Central memory CD8-positive, alpha-beta T cell (primary cell): ENCODE data around the gene CPSF7.
"Not testable (repeated sequence)": the region's sequence is repeated elsewhere in the genome, so short reads cannot be mapped to it uniquely, and the experiment has no call there.

Experiments used
- ATAC-seq: fragments of 150-1000 bp; cut with Tn5 transposase; replicated peaks from 2 replicates; pipeline ENCODE4 v1.10.0; 2022; ENCODE audit warnings: mild to moderate bottlenecking, moderate FRiP score, moderate number of reproducible peaks; ENCODE audit not compliant: poor library complexity, severe bottlenecking; ENCODE audit errors: extremely low read depth
- DNase-seq, 2 donors: peaks; one replicate each; pipeline ENCODE4 v3.0.0; 2021; ENCODE audit warnings: low spot score in 2 of 2
- H3K27ac Mint-ChIP-seq: one replicate; pipeline ENCODE4 v1.8.0; 2022; ENCODE audit warnings: low read depth, mild to moderate bottlenecking, moderate library complexity, mixed read lengths
- H3K27me3 Mint-ChIP-seq: one replicate; pipeline ENCODE4 v1.8.0; 2022; ENCODE audit warnings: mixed read lengths
- H3K36me3 Mint-ChIP-seq: one replicate; pipeline ENCODE4 v1.8.0; 2022; ENCODE audit warnings: mild to moderate bottlenecking, moderate library complexity, mixed read lengths; ENCODE audit not compliant: insufficient read depth
- H3K4me1 Mint-ChIP-seq: one replicate; pipeline ENCODE4 v1.8.0; 2022; ENCODE audit warnings: mixed read lengths
- H3K4me3 Mint-ChIP-seq: one replicate; pipeline ENCODE4 v1.8.0; 2022; ENCODE audit warnings: mild to moderate bottlenecking, moderate library complexity, mixed read lengths
- H3K9me3 Mint-ChIP-seq: one replicate; pipeline ENCODE4 v1.8.0; 2022; ENCODE audit warnings: mixed read lengths

CPSF7 gene, protein sequence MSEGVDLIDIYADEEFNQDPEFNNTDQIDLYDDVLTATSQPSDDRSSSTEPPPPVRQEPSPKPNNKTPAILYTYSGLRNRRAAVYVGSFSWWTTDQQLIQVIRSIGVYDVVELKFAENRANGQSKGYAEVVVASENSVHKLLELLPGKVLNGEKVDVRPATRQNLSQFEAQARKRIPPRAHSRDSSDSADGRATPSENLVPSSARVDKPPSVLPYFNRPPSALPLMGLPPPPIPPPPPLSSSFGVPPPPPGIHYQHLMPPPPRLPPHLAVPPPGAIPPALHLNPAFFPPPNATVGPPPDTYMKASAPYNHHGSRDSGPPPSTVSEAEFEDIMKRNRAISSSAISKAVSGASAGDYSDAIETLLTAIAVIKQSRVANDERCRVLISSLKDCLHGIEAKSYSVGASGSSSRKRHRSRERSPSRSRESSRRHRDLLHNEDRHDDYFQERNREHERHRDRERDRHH

DNA sequence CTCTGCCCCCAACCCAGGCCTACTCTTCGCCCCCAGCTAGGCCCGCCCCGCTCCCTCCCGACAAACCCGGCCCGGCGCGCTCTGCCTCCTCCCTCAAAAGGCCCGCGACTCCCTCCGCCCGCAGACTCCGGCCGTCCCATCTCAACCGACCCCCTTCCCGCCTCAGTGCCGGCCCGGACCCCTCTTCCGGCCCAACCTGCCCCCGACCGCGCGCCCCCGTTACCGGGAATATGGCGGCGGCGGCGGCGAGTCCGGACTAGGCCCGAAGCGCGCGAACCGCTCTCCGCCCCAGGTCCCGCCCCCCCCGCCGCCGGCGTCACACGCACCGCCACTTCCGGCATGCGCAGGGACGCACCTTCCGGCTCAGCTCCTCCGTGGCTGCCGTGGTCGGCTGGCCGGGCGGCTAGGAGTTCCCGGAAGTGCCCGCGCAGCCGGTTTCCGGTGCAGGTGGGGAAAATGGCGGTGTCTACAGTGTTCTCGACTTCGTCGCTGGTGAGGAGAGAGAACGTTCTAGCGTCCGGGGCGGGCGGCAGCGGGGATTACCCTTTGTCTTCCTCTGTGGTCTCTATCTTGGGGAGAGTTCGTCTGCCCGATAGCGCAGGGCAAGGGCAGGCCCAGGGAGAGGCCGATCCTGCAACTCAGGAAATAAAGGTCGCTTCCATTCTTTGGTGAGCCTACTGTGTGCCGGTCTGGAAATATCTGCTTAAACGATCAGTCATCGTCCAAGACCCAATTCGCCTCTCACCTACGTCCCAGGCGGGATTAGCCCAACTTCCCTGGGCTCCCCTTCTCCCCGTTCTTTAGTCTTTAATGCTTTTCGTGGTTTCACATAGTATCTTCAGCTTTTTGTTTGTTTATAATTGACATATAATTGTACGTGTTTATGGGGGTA lies at the start of gene CPSF7, which contains the start of gene SDHAF2:
CPSF7 (minus strand) TSS at position 285 of the 892 bp plus-strand sequence. CDS start 740 bp downstream, outside the sequence.
SDHAF2 (plus strand) TSS at position 434 of the 892 bp plus-strand sequence; CDS start at position 457, 23 bp downstream.
- Mint-ChIP-seq H3K27me3 (no peaks in the 10 kb centered on the region), H3K36me3 (peaks cover 57% of the 10 kb centered on the region), H3K9me3 (no peaks in the 10 kb centered on the region), H3K4me3 (peak within 1 kb of the TSS; percentile 97), H3K27ac (peak within 1 kb of the TSS; percentile 100), H3K4me1 (peaks cover 51% of the 10 kb centered on the region)
- DNase-seq (peak; percentile 92 to 95), ATAC-seq (peak; percentile 94)

DNA sequence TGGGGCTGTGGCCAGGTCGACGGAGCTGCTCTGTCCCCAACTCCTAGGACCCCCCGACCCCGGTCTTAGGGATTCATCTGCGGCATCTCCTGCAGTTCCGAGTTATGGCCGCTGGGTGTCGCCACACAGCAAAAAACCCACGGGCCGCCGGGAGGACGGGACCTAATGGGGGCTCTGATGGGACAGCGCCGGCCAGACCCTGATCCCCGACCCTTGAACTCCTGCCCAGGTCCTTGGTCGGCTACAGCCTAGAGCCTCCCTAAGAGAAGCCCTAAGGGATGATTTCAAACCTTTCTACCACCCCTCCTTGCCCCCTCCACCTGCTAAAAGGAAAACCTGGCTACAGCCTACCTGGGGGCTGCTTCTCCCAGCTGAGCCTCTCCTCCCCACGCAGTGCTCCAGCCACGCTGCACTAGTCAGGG lies 48.0 kb upstream of the CPSF7 start:
- peaks cover 6% of the 10 kb centered on the region for H3K36me3 Mint-ChIP-seq
- peaks cover 13% of the 10 kb centered on the region for H3K27me3 Mint-ChIP-seq
- no peaks in the 10 kb centered on the region for H3K9me3 Mint-ChIP-seq
- DNase-seq, result peak; percentile 31 to 57
- no peak overlapping the region for H3K27ac Mint-ChIP-seq
- ATAC-seq, result no peak
- no peak overlapping the region for H3K4me3 Mint-ChIP-seq
- H3K4me1 Mint-ChIP-seq, result peaks cover 23% of the 10 kb centered on the region

DNA sequence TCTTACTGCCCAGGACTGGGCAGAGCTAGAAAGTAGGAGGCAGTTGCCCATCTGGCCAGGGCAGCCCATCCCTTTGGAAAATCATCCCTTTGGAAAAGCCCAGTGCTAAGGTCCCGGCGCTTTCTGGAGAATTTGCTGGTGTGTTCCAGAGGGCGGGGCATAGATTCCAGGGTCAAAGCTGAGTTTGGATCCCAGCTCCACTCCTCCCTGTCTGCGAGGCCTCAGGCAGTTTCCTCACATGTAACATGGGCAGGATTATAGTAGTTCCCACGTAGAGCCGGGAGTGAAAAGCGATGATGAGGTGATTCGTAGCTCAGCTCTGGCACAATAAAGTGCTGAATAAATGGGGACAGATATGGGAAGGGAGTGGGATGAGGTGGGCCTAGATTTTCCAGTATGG lies 47.4 kb upstream of the CPSF7 start:
- Mint-ChIP-seq H3K36me3 (peaks cover 6% of the 10 kb centered on the region), H3K4me3 (no peak overlapping the region), H3K9me3 (no peaks in the 10 kb centered on the region), H3K27me3 (peaks cover 13% of the 10 kb centered on the region), H3K4me1 (peaks cover 23% of the 10 kb centered on the region), H3K27ac (no peak overlapping the region)
- ATAC-seq (no peak), DNase-seq (no peak)

DNA sequence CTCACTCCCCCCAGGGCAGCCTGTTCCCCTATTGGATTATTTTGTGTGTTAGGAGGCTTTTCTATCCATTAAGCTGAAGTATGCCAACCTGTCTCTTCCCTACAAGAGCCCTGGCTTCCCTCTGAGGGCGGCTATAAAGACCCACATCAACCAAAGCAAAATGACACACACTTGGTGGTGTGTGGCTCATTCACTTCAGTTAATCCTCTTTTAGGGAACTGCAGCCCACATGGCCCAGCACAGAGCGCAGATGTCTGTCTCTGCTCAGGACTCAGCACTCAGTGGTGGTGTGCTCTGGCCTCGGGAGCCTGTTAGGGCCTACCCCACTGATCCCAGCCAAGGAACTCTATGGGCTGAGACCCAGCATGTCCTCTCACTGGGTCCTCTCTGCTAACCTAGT lies 46.6 kb upstream of the CPSF7 start:
- Mint-ChIP-seq H3K36me3 (peaks cover 6% of the 10 kb centered on the region), H3K27ac (no peak overlapping the region)

DNA sequence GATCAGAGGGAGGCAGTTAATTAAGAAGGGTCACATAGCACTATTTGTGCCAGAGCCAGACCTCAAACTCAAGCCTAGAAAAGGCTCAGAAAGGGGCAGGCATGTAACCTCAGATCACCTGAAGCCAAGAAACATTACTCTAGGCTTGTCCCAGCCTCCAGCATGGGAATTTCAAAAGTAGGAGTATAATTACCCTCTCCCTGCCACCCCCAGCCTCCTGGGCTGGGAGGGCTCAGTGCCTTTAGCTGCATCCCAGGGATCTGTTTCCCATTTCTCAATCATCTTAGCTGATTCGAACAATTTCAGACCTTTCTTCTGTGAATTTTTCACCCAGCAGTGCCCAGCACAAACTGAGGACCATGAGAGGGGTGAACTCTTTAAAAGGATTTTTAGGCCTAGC lies 45.7 kb upstream of the CPSF7 start:
- no peaks in the 10 kb centered on the region for H3K9me3 Mint-ChIP-seq
- H3K4me1 Mint-ChIP-seq, result peaks cover 13% of the 10 kb centered on the region
- peaks cover 10% of the 10 kb centered on the region for H3K27me3 Mint-ChIP-seq
- no peak for ATAC-seq
- DNase-seq, result no peak
- H3K4me3 Mint-ChIP-seq, result no peak overlapping the region
- peaks cover 10% of the 10 kb centered on the region for H3K36me3 Mint-ChIP-seq
- no peak overlapping the region for H3K27ac Mint-ChIP-seq

More for the DNA sequence above, 46.6 kb upstream of the CPSF7 start:
- Mint-ChIP-seq H3K9me3 (no peaks in the 10 kb centered on the region), H3K4me1 (peaks cover 22% of the 10 kb centered on the region), H3K27me3 (peaks cover 13% of the 10 kb centered on the region), H3K4me3 (no peak overlapping the region)
- ATAC-seq (no peak), DNase-seq (no peak)

DNA sequence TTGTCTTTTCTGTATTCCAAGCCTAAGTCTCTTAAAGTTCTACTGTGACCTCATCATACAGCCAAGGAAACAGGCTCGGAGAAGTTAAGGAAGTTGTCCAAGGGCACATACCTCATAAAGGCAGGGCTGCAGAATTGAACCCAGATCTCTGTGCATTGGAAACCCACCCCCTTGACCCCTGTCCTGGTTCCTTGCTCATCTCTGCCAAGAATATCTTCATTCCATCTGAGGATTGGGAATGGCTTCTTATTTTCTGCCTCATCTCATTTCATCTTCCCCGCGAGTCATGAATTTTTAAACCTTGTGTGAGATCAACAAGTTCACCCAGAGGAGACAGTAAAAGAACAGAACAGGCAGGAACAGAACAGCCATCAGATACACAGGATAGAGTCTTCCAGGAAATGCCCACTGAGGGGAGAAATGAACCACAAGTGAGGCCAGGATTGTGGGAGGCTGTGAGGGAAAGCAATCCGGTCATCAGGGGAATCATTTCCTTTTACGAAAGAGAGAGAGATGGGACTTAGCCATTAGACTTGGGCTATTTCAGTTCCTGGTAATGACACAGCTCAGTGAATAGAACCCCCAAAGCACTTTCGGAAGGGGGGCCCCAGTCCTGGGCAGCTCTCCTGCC lies 44.4 kb upstream of the CPSF7 start:
- Mint-ChIP-seq H3K4me1 (peaks cover 6% of the 10 kb centered on the region), H3K9me3 (no peaks in the 10 kb centered on the region), H3K27me3 (no peaks in the 10 kb centered on the region), H3K27ac (no peak overlapping the region), H3K36me3 (peaks cover 10% of the 10 kb centered on the region), H3K4me3 (no peak overlapping the region)
- ATAC-seq, result no peak
- no peak for DNase-seq

DNA sequence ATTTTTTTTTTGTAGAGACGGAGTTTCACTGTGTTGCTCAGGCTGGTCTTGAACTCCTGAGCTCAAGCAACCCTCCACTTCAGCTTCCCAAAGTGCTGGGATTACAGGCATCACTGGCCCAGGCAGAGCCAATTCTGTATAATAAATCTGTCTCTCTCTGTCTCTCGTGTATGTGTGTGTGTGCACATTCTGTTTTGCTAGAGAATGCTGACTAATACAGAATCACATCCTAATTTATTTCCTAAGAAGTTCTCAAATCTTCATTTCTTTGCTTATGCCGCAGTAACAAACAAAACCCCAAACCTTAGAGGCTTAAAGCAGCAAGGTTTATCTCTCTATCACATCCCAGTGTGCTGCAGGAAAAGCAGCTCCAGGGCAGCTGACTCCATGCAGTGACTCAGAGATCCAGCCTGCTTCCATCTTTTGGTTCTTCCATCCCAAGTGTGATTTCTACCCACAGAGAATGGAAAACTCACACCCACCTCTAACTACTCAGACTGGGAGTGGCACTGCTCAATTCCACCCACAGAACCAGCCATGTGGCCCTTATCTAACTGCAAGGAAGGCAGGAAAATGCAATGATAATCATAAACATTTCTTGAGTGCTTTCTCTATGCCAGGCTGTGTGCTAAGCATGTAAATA lies 43.7 kb upstream of the CPSF7 start:
- H3K4me3 Mint-ChIP-seq, result no peak overlapping the region
- no peaks in the 10 kb centered on the region for H3K9me3 Mint-ChIP-seq
- no peak for DNase-seq
- peaks cover 13% of the 10 kb centered on the region for H3K36me3 Mint-ChIP-seq
- H3K4me1 Mint-ChIP-seq, result peaks cover 6% of the 10 kb centered on the region
- no peak for ATAC-seq
- H3K27me3 Mint-ChIP-seq, result no peaks in the 10 kb centered on the region
- no peak overlapping the region for H3K27ac Mint-ChIP-seq

DNA sequence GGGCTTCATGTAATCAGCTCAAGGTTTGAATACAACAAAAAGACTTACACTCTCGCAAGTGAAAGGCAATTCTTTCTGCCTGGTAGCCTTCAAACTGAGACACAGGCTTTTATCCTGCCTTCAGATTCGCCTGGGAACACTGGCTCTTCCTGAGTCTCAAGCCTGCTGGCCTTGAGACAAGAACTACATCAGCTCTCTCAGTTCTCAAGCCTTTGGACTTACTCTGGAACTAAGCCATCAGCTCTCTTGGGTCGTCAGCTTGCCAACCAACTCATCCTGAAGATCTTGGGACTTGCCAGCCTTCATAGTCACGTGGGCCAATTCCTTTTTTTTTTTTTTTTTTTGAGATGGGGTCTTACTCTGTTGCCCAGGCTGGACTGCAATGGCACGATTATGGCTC lies 43.1 kb upstream of the CPSF7 start:
- no peak for ATAC-seq
- Mint-ChIP-seq H3K9me3 (no peaks in the 10 kb centered on the region), H3K27ac (no peak overlapping the region)

DNA sequence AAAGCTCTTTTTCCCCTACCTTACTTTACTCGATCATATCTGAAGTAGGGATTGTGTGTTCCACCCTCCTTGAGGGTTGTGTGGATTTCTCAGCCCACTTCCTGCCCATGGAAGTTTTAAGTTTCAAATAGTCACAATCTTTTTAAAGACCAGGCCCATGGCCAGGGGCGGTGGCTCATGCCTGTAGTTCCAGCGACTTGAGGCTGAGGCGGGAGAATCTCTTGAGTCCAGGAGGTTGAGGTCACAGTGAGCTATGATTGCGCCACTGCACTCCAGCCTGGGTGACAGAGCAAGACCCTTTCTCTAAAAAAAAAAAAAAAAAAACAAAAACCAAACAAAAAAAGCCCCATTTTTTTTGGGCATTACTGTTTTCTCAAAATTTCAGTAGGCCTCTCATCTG lies 42.5 kb upstream of the CPSF7 start:
- Mint-ChIP-seq H3K4me1 (no peaks in the 10 kb centered on the region), H3K27ac (no peak overlapping the region)

More for the DNA sequence above, 43.1 kb upstream of the CPSF7 start:
- Mint-ChIP-seq H3K36me3 (peaks cover 13% of the 10 kb centered on the region), H3K4me3 (no peak overlapping the region), H3K4me1 (peaks cover 2% of the 10 kb centered on the region), H3K27me3 (no peaks in the 10 kb centered on the region)
- DNase-seq, result no peak

DNA sequence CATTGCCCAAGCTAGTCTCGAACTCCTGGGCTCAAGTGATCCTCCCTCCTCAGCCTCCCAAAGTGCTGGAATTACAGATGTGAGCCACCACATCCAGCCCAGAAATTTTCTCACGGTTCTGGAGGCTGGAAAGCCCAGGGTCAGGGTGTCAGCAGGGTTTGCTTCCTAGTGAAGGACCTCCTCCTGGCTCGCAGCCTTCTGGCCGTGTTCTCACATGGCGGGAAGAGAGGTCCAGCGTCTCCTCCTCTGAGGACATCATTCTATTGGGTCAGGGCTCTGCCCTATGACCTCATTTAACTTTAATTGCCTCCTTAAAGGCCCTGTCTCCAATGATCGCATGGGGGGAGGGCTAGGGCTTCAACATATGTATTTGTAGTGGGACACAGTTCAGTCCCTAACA lies 38.2 kb upstream of the CPSF7 start:
- Mint-ChIP-seq H3K36me3 (peaks cover 16% of the 10 kb centered on the region), H3K4me1 (no peaks in the 10 kb centered on the region), H3K4me3 (no peak overlapping the region), H3K27me3 (no peaks in the 10 kb centered on the region), H3K9me3 (no peaks in the 10 kb centered on the region), H3K27ac (no peak overlapping the region)
- DNase-seq (no peak), ATAC-seq (no peak)

More for the DNA sequence above, 42.5 kb upstream of the CPSF7 start:
- ATAC-seq (no peak), DNase-seq (no peak)
- H3K9me3 Mint-ChIP-seq, result no peaks in the 10 kb centered on the region
- H3K36me3 Mint-ChIP-seq, result peaks cover 16% of the 10 kb centered on the region
- no peaks in the 10 kb centered on the region for H3K27me3 Mint-ChIP-seq
- no peak overlapping the region for H3K4me3 Mint-ChIP-seq

DNA sequence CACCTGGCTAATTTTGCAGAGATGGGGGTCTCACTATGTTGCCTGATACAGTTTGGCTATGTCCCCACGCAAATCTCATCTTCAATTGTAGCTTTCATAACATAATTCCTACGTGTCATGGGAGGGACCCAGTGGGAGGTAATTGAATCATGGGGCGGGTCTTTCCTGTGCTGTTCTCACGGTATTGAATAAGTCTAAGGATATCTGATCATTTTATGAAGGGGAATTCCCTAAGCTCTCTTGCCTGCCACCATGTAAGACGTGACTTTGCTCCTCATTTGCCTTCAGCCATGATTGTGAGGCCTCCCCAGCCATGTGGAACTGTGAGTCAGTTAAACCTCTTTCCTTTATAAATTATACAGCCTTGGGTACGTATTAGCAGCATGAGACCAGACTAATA lies 37.8 kb upstream of the CPSF7 start:
- not testable (repeated sequence) for H3K27me3 Mint-ChIP-seq, H3K9me3 Mint-ChIP-seq, ATAC-seq, H3K4me1 Mint-ChIP-seq, DNase-seq, H3K4me3 Mint-ChIP-seq, H3K27ac Mint-ChIP-seq
- peaks cover 16% of the 10 kb centered on the region for H3K36me3 Mint-ChIP-seq

DNA sequence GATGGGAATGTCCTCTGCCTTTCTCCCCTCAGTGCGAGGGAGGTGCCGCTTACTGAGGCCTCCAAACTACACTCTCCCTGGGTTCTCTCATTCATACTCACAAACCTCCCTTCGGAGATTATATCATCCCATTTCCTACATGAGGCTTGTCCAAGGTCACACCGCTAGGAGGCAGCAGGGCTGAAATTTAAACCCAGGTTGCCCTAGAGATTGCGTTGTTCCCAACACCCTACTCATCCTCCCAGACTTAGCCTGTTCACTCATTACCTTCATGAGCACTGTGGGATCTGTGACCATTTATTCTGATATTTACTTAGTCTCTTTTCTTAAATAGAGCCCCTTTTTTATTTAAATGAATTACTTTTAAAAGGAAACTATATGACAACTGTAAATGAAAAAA lies 31.2 kb upstream of the CPSF7 start:
- Mint-ChIP-seq H3K4me3 (no peak overlapping the region), H3K27me3 (no peaks in the 10 kb centered on the region), H3K27ac (no peak overlapping the region), H3K4me1 (peaks cover 7% of the 10 kb centered on the region), H3K36me3 (peaks cover 14% of the 10 kb centered on the region), H3K9me3 (no peaks in the 10 kb centered on the region)
- DNase-seq, result no peak
- ATAC-seq, result no peak
